Measurements from ENCODE around the gene RUNX2.
A peak's percentile ranks its signal among the peaks of the same experiment; 100 is the strongest.

Gene RUNX2

DNA sequence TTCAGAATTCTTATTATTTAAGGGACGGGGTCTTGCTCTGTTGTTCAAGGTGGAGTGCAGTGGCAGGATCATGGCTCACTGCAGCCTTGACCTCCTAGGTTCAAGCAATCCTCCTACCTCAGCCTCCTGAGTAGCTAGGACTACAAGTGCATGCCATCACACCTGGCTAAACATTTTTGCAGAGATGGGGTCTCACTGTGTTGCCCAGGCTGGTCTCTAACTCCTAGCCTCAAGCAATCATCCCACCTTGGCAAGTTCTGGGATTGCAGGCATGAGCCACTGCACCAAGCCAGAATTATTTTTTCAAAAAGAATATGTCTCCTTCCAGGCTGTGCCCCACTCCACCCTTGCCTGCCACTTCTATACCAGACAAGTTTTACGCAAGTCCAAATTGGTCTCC is 239.7 kb downstream of the RUNX2 start:
- Histone ChIP-seq H3K27ac (ENCODE audit: low read depth, low read length) (no peak overlapping the region), H3K27me3 (ENCODE audit: insufficient read depth, low read length) (no peaks in the 10 kb centered on the region), H3K36me3 (ENCODE audit: insufficient read depth, low read length) (no peaks in the 10 kb centered on the region), H2AFZ (ENCODE audit: low read length, unreplicated experiment) (no peak overlapping the region), H3K4me1 (ENCODE audit: control insufficient read depth, insufficient read depth, low read length, unreplicated experiment) (no peaks in the 10 kb centered on the region), H3K79me2 (ENCODE audit: control insufficient read depth, insufficient read depth, low read length, unreplicated experiment) (no peaks in the 10 kb centered on the region), H3K4me3 (ENCODE audit: low read depth, low read length) (no peak overlapping the region)

DNA sequence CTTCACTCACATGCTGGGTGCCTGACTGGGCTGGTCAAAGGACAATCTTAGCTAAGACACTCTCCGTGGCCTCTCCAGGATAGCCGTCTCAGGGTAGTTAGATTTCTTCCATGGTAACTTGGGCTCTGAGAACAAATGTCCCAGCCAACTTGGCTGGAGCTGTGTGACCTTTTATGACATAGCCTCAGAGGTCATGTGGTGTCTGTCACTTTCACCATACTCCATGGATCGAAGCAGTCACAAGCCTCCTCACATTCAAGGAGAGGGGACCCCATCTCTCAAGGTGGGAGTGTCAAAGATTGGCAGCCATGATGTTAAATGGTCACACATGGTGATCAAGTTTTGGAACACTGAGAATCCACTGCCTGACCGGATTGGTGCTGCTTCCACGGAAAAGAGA is 240.5 kb downstream of the RUNX2 start:
- no peaks in the 10 kb centered on the region for H3K27me3 ChIP-seq (ENCODE audit: insufficient read depth, low read length)

DNA sequence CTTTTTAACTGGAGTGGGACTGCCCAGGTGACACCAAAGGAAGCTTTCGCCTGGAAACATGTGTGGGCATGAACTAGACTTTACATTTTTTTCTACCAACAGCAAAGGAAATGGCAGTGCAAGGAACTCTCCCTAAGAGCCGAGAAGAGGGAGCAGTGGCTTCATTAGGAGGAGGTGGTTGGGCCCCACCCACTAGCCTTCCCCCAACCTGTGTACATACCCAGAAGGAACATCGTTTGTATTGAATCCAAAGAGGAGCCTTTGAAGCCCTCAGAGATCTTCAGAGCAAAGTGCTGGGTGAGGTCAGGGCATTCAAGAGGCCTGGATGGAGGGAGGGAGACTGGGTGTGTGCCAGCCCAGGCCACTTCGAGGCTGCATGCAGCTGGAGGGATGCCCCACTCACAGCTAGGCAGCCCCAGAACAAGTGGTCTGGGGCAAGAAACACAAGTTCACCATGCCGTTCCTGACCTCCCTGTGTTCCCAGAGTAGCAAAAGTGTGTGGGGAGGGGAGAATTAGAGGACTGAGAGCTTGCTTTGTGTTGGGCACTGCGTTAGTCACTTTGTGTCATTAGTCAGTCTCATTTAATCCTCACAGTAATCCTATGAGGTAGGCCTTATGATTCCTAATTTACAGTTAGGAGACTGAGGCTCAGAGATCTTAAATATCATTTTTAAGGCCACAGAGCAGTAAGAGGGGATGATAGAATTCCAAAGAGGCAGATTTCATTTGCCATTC is 241.2 kb downstream of the RUNX2 start:
- Histone ChIP-seq H3K27me3 (ENCODE audit: insufficient read depth, low read length) (no peaks in the 10 kb centered on the region), H3K4me1 (ENCODE audit: control insufficient read depth, insufficient read depth, low read length, unreplicated experiment) (no peaks in the 10 kb centered on the region), H3K36me3 (ENCODE audit: insufficient read depth, low read length) (no peaks in the 10 kb centered on the region), H2AFZ (ENCODE audit: low read length, unreplicated experiment) (no peak overlapping the region), H3K27ac (ENCODE audit: low read depth, low read length) (no peak overlapping the region), H3K79me2 (ENCODE audit: control insufficient read depth, insufficient read depth, low read length, unreplicated experiment) (no peaks in the 10 kb centered on the region), H3K4me3 (ENCODE audit: low read depth, low read length) (no peak overlapping the region)

More for the DNA sequence above, 240.5 kb downstream of the RUNX2 start:
- no peak overlapping the region for H2AFZ ChIP-seq (ENCODE audit: low read length, unreplicated experiment)
- H3K4me3 ChIP-seq (ENCODE audit: low read depth, low read length), result no peak overlapping the region
- H3K36me3 ChIP-seq (ENCODE audit: insufficient read depth, low read length), result no peaks in the 10 kb centered on the region
- H3K27ac ChIP-seq (ENCODE audit: low read depth, low read length), result no peak overlapping the region
- H3K4me1 ChIP-seq (ENCODE audit: control insufficient read depth, insufficient read depth, low read length, unreplicated experiment), result no peaks in the 10 kb centered on the region
- no peaks in the 10 kb centered on the region for H3K79me2 ChIP-seq (ENCODE audit: control insufficient read depth, insufficient read depth, low read length, unreplicated experiment)

DNA sequence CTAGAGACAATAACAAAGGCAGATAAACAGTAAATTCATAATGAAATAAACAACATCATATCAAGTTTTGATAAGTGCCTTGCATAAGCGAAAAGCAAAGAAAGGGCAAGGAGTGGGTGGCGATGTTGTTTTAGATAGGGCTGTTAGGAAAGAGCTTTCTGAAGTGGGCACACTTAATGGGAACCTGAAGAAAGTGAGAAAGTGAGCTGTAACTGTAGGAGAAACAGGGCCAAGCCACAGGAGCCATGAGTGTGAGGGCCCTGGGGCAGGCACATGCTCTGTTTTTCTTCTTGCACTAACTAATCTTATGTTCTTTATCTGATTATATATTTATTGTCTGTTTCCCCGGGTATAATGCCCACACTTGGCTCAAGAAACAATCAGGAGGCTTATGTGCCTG is 243.0 kb downstream of the RUNX2 start:
- H3K4me3 ChIP-seq (ENCODE audit: low read depth, low read length), result no peak overlapping the region
- H3K4me1 ChIP-seq (ENCODE audit: control insufficient read depth, insufficient read depth, low read length, unreplicated experiment), result no peaks in the 10 kb centered on the region
- H3K27ac ChIP-seq (ENCODE audit: low read depth, low read length), result no peak overlapping the region
- no peaks in the 10 kb centered on the region for H3K36me3 ChIP-seq (ENCODE audit: insufficient read depth, low read length)
- no peak overlapping the region for H2AFZ ChIP-seq (ENCODE audit: low read length, unreplicated experiment)
- H3K79me2 ChIP-seq (ENCODE audit: control insufficient read depth, insufficient read depth, low read length, unreplicated experiment), result no peaks in the 10 kb centered on the region
- no peaks in the 10 kb centered on the region for H3K27me3 ChIP-seq (ENCODE audit: insufficient read depth, low read length)

DNA sequence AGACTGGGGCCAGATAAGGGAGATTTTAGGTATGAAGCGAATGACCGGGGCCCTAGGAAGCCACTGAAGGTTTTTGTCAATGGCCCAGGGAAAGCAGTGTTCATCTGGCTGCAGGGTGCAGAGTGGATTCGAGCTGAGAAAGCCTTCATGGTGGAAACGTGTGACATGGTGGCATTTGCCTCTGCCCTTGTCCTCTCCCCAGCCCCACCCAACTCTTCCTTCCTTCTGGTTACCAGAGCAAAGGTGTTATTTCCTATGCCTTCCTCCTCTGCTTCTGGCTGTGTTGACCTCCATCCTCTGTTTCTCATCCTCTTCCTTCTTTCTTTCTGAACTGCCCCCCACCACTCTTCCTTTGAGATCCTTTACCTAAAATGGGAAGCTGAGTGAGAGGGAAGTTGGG is 244.7 kb downstream of the RUNX2 start:
- no peaks in the 10 kb centered on the region for H3K79me2 ChIP-seq (ENCODE audit: control insufficient read depth, insufficient read depth, low read length, unreplicated experiment)
- H3K4me3 ChIP-seq (ENCODE audit: low read depth, low read length), result no peak overlapping the region
- H3K27ac ChIP-seq (ENCODE audit: low read depth, low read length), result no peak overlapping the region
- no peaks in the 10 kb centered on the region for H3K27me3 ChIP-seq (ENCODE audit: insufficient read depth, low read length)
- H2AFZ ChIP-seq (ENCODE audit: low read length, unreplicated experiment), result no peak overlapping the region
- H3K4me1 ChIP-seq (ENCODE audit: control insufficient read depth, insufficient read depth, low read length, unreplicated experiment), result peaks cover 4% of the 10 kb centered on the region
- H3K36me3 ChIP-seq (ENCODE audit: insufficient read depth, low read length), result no peaks in the 10 kb centered on the region

DNA sequence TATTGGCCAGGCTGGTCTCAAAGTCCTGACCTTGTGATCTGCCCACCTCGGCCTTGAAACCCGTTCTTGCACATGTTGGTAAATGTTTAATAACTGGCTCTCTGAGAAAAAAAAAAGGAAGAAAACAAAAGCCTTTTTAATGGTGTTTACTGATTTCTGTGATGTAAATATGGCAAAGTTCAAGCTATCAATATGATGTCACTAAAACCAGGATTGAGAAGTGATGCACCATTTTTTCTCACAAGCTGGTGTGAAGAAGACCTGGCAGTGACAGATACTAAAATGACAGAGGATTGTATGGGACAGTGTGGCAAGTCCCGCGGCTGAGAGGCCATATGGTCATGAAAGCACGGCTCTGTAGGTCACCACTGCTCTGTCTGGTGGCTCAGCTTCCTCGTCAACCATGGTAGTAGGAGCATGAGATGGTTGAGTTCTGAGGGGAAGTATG is 245.9 kb downstream of the RUNX2 start:
- Histone ChIP-seq H3K27ac (ENCODE audit: low read depth, low read length) (no peak overlapping the region), H3K36me3 (ENCODE audit: insufficient read depth, low read length) (no peaks in the 10 kb centered on the region), H2AFZ (ENCODE audit: low read length, unreplicated experiment) (no peak overlapping the region), H3K79me2 (ENCODE audit: control insufficient read depth, insufficient read depth, low read length, unreplicated experiment) (no peaks in the 10 kb centered on the region), H3K27me3 (ENCODE audit: insufficient read depth, low read length) (no peaks in the 10 kb centered on the region), H3K4me3 (ENCODE audit: low read depth, low read length) (no peak overlapping the region), H3K4me1 (ENCODE audit: control insufficient read depth, insufficient read depth, low read length, unreplicated experiment) (peaks cover 5% of the 10 kb centered on the region)

DNA sequence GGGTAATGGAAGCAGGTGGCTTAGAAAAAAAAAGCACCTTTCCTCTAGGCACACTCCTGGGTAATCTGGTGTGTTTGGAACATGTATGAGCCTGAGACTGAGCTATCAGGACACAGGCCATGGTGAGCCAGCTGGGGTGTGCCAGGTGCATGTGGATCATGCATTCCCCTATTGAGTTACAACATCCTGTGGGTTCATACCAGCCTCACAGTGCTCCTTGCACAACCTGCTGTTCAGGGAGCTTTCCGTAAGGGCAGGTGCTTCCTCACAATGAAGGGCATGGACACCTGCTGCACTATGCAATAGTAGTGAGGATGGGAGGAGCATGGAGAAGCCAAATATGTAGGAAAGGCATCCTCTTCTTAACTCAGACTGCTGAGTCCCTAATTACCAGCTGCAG is 246.8 kb downstream of the RUNX2 start:
- H2AFZ ChIP-seq (ENCODE audit: low read length, unreplicated experiment), result no peak overlapping the region
- H3K79me2 ChIP-seq (ENCODE audit: control insufficient read depth, insufficient read depth, low read length, unreplicated experiment), result no peaks in the 10 kb centered on the region
- H3K4me1 ChIP-seq (ENCODE audit: control insufficient read depth, insufficient read depth, low read length, unreplicated experiment), result peaks cover 5% of the 10 kb centered on the region
- H3K36me3 ChIP-seq (ENCODE audit: insufficient read depth, low read length), result no peaks in the 10 kb centered on the region
- no peaks in the 10 kb centered on the region for H3K27me3 ChIP-seq (ENCODE audit: insufficient read depth, low read length)
- no peak overlapping the region for H3K27ac ChIP-seq (ENCODE audit: low read depth, low read length)
- no peak overlapping the region for H3K4me3 ChIP-seq (ENCODE audit: low read depth, low read length)

DNA sequence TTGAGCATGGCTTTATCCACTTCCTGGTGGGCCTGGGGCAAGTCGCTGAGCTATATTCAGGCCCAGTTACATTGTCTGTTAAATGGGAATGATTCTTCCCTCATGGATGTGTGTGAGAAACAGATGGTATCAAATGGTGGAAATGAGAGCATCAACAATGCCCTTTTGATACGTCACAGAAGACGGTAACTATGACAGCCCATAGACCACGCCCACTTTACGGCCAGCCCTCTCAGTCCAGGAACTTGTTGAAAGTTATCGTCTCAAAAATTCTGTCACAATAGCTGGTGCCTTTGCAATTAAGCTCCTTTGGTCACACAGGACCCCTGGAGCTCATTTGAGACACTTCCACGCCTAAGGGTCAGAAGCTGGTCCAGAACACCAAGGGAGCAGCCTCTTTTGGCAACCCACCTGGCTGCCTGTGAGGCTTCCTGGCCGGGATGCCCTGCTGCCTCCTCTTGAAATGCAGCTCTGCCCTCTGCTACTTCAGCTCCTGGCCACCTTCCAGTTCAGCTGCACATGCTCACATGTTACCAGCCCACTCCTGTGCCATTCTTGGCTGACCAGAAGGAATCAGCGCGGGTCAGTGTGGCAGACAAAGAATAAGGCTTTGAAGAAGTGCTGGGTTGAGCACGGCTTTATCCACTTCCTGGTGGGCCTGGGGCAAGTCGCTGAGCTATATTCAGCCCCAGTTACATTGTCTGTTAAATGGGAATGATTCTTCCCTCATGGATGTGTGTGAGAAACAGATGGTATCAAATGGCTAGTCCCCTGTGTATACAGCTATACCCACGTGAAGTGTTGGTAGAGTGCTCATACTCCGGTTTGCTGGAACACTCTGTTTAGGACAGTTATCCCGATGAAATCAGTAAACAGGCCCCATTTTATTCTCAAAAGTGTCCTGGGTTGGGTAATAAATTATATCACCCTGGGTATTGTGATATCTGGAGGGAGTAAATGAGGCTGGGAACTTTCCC is 248.8 kb downstream of the RUNX2 start:
- Histone ChIP-seq H3K79me2 (ENCODE audit: control insufficient read depth, insufficient read depth, low read length, unreplicated experiment) (no peaks in the 10 kb centered on the region), H3K36me3 (ENCODE audit: insufficient read depth, low read length) (no peaks in the 10 kb centered on the region), H3K4me1 (ENCODE audit: control insufficient read depth, insufficient read depth, low read length, unreplicated experiment) (peaks cover 5% of the 10 kb centered on the region), H3K27ac (ENCODE audit: low read depth, low read length) (no peak overlapping the region), H3K4me3 (ENCODE audit: low read depth, low read length) (no peak overlapping the region), H2AFZ (ENCODE audit: low read length, unreplicated experiment) (peak overlapping the region; percentile 66), H3K27me3 (ENCODE audit: insufficient read depth, low read length) (no peaks in the 10 kb centered on the region)

DNA sequence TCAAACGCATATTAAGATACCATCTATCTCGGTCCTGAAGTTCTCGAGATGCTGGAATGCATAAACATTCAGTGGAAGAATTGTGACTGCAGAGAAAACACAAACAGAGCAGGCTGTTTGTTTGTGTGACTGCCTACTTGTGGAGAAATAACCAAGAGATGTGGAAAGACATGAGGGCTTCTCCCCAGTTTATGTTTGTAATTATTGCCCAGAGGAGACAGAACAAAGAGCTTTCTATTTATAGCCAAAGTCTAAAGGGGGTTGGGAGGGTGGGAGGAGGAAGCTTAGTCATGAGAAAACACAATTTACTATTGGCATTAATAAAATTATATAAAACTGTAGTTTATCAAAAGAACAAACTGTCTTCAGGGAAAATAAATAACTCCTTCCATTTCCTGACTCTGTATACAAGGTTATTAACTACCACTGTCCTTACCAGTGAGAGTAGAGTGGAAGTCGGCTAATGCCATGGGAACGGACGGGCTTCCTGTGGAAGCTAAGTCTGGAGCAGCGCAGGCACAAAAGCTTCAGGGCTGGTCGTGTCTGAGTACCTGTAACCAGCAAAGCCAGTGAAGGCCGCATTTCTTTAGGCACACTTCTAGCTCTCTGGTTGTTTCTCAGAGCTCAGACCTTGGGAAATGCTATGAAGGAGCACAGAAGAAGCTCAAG is 249.8 kb downstream of the RUNX2 start:
- H3K4me3 ChIP-seq (ENCODE audit: low read depth, low read length), result no peak overlapping the region
- peak overlapping the region; percentile 66 for H2AFZ ChIP-seq (ENCODE audit: low read length, unreplicated experiment)
- H3K27me3 ChIP-seq (ENCODE audit: insufficient read depth, low read length), result no peaks in the 10 kb centered on the region
- peaks cover 5% of the 10 kb centered on the region for H3K4me1 ChIP-seq (ENCODE audit: control insufficient read depth, insufficient read depth, low read length, unreplicated experiment)
- no peak overlapping the region for H3K27ac ChIP-seq (ENCODE audit: low read depth, low read length)
- no peaks in the 10 kb centered on the region for H3K79me2 ChIP-seq (ENCODE audit: control insufficient read depth, insufficient read depth, low read length, unreplicated experiment)
- H3K36me3 ChIP-seq (ENCODE audit: insufficient read depth, low read length), result no peaks in the 10 kb centered on the region

DNA sequence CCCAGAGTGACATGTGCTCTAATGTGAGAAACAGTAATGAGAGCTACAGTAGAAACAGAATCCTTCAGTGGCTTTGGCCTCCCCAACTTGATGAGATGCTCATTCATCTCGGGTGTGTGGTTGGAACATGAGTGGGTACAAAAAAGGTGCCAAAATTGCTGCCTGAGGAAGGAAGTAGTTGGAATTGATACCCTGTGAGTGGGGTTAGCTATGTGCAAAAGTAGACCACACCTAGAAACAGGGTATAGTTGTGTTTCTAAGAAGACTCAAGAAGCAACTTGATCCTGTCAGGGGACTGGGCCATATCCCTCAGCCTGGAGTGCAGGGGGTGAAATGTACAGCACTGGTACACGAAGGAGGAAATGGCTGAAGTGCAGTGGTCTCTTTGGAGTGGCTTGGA is 256.0 kb downstream of the RUNX2 start:
- H2AFZ ChIP-seq (ENCODE audit: low read length, unreplicated experiment), result no peak overlapping the region

More for the DNA sequence above, 256.0 kb downstream of the RUNX2 start:
- no peaks in the 10 kb centered on the region for H3K27me3 ChIP-seq (ENCODE audit: insufficient read depth, low read length)
- H3K36me3 ChIP-seq (ENCODE audit: insufficient read depth, low read length), result no peaks in the 10 kb centered on the region
- no peaks in the 10 kb centered on the region for H3K79me2 ChIP-seq (ENCODE audit: control insufficient read depth, insufficient read depth, low read length, unreplicated experiment)
- no peak overlapping the region for H3K27ac ChIP-seq (ENCODE audit: low read depth, low read length)
- no peak overlapping the region for H3K4me3 ChIP-seq (ENCODE audit: low read depth, low read length)
- no peaks in the 10 kb centered on the region for H3K4me1 ChIP-seq (ENCODE audit: control insufficient read depth, insufficient read depth, low read length, unreplicated experiment)
